Ovary (tissue), 3 donors: ENCODE measurements around the gene RALGPS1.

ENCODE experiments used
- CTCF ChIP-seq, 3 donors: fragments of 450-650 bp in 2 of 3; fragments of 200-600 bp in 1 of 3; IDR thresholded peaks; one replicate each; pipeline versions ENCODE4 v1.5.1 to v1.8.0; 2016 to 2022; ENCODE audit warnings: antibody characterized with exemption in 3 of 3, mild to moderate bottlenecking in 1 of 3
- EP300 ChIP-seq: sonication (generic); formaldehyde crosslinking; IDR thresholded peaks from one replicate; pipeline ENCODE4 v1.6.1; 2017; ENCODE audit warnings: antibody characterized with exemption
- POLR2A ChIP-seq: fragments of 450-650 bp; IDR thresholded peaks from one replicate; pipeline ENCODE4 v1.6.1; 2017; ENCODE audit warnings: antibody characterized with exemption, mild to moderate bottlenecking, moderate library complexity
- donor health status: DM: no; HTN: no; CAD: no.

- TF ChIP-seq CTCF (IDR thresholded peaks at IDR 0.05) (no peak), POLR2A (no peak), EP300 (no peak)
Observed at GRCh38 chr9:127193483-127193882, 278.9 kb downstream of the RALGPS1 start.
